A204.1 (cell line): ENCODE results near the gene ZXDC.

ENCODE experiments used
- FAIRE-seq: peaks from 2 replicates; lab custom pipeline; 2012; peaks lifted over from hg19 to GRCh38; lab: Jason Lieb, UNC

Gene ZXDC, protein sequence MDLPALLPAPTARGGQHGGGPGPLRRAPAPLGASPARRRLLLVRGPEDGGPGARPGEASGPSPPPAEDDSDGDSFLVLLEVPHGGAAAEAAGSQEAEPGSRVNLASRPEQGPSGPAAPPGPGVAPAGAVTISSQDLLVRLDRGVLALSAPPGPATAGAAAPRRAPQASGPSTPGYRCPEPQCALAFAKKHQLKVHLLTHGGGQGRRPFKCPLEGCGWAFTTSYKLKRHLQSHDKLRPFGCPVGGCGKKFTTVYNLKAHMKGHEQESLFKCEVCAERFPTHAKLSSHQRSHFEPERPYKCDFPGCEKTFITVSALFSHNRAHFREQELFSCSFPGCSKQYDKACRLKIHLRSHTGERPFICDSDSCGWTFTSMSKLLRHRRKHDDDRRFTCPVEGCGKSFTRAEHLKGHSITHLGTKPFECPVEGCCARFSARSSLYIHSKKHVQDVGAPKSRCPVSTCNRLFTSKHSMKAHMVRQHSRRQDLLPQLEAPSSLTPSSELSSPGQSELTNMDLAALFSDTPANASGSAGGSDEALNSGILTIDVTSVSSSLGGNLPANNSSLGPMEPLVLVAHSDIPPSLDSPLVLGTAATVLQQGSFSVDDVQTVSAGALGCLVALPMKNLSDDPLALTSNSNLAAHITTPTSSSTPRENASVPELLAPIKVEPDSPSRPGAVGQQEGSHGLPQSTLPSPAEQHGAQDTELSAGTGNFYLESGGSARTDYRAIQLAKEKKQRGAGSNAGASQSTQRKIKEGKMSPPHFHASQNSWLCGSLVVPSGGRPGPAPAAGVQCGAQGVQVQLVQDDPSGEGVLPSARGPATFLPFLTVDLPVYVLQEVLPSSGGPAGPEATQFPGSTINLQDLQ

DNA sequence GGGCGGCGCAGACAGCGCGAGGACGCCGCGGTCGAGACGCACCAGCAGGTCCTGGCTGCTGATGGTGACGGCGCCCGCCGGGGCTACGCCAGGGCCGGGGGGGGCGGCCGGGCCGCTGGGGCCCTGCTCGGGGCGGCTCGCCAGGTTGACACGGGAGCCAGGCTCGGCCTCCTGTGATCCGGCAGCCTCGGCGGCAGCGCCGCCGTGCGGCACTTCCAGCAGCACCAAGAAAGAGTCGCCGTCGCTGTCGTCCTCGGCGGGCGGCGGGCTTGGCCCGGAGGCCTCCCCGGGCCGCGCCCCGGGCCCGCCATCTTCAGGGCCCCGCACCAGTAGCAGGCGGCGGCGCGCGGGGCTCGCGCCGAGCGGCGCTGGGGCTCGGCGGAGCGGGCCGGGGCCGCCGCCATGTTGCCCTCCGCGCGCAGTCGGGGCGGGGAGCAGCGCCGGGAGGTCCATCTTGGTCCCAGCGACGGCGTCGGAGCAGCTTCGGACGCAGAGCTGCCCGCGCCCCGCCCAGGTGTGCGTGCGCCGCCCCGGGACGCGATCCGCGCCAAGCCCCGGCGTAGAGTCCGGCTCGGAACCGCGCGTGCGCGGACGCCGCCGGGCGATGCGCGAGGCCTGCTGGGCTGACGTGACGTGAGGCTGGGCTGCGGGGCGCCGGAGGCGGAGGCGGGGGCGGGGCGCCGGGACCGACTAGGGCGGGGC, at the start of gene ZXDC:
Gene ZXDC (minus strand): TSS at position 479 of the 702 bp plus-strand sequence. CDS start 26 bp downstream, at position 453.
- FAIRE-seq: no peak

GRCh38 chr3:126525091-126525852, 49.6 kb upstream of the ZXDC start:
- FAIRE-seq: no peak

DNA sequence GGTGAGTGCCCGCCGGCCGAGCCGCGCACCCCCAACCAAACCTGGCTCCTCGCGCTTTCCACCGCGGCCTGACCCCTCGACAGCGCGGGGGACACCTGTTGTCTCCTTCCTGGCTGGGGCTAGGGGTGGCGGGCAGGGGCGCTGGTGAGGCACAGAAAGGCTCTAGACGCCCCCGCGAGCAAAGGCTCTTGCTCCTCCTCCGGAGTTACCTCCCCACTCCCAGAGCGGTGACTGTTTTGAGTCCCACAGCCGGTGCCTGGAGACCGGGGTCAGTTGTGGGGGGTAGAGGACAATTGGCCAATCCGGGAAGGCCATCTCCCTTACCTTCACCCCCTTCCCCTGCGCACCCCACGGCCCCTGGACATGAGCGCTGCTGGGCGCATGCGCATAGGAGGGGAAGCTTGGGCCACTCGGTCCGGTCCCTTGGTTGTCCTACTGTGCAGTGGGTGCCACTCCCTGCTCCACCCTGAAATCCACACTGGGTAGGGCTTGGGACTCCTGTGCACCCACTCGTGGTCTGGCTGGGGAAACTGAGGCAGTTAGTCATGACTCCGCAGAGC, 48.8 kb upstream of the ZXDC start:
- no peak for FAIRE-seq

- no peak for FAIRE-seq
Observed at GRCh38 chr3:126523745-126524428, 48.2 kb upstream of the ZXDC start, which contains the start of gene CHST13. Gene CHST13 (plus strand): TSS chr3:126524155. CDS start chr3:126524333, 178 bp downstream.

DNA sequence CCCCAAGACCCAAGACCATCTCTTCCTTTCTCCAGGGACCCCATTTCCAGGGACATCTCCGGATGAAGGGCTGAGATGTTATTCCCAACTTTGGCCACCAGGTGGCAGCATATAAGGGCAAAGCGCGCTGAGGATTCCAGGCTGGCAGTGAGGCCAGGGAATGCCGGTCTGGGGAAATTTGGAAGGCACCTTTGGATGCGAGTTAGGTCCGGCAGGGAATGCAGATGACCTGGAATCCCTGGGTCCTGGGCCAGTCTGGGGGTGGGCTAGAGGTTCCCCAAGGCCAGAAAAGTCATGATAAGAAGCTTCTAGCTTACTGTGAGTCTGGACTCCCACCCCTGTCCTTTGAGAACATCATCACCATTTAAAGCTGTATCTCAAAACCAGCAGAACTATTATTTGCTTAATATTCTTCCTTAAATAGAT, 46.7 kb upstream of the ZXDC start:
- FAIRE-seq: no peak

- no peak for FAIRE-seq
Observed at GRCh38 chr3:126521122-126521891, 45.6 kb upstream of the ZXDC start.

- FAIRE-seq: no peak
Observed at GRCh38 chr3:126519506-126520455, 44.1 kb upstream of the ZXDC start.

GRCh38 chr3:126518779-126519177, 43.1 kb upstream of the ZXDC start:
- no peak for FAIRE-seq

GRCh38 chr3:126517986-126518778, 42.5 kb upstream of the ZXDC start:
- FAIRE-seq: no peak

- no peak for FAIRE-seq
Observed at GRCh38 chr3:126517291-126517951, 41.7 kb upstream of the ZXDC start, which contains the start of gene UROC1. Gene UROC1 (minus strand): TSS chr3:126517773. CDS start chr3:126517719, 54 bp downstream.

DNA sequence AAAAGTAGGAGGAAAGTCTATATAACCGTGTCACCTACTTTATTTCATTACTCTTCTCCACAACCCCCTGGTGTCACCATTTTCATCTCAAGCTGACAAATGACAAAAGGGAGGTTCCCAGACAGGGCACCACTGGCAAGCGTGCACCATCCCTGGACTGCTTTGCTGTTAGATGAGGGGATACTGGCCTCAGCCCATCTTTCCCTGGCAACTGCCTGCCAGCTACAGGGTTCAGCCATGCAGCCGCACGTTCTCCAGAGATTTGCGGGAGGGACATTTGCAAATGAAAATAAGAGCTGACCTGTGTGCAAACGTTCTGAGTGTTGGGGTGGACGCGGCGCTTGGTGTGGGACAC, 41.2 kb upstream of the ZXDC start:
- FAIRE-seq: no peak

DNA sequence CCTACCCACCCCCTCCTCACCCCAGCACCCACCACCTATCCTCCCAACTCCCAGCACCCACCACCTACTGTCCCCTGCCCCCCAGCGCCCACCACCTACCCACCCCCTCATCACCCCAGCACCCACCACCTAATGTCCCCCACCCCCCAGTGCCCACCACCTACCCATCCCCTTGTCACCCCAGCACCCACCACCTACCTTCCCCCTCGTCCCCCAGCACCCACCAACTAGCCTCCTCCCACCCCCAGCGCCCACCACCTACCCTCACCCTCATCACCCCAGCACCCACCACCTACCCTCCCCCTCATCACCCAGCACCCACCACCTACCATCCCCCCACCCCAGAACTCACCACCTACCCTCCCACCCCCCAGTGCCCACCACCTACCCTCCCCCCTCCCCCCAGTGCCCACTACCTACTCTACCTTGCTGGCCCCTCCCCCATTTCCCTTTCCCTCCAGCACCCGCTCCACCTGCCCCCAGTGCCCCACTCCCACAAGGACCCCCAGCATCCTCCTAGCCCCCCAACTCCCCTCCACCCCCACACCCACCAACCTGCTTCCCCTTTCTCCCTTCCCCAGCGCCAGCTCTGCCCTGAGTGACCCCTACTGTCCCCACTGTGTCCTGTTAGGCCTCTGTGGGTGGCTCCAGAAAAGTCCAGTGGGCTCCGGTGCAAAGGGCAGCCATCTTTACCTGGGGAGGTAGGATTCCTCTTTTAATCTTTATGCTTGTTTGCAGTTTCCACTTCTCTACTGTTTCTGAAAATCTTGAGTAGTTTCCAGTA, 40.7 kb upstream of the ZXDC start:
- FAIRE-seq: no peak

DNA sequence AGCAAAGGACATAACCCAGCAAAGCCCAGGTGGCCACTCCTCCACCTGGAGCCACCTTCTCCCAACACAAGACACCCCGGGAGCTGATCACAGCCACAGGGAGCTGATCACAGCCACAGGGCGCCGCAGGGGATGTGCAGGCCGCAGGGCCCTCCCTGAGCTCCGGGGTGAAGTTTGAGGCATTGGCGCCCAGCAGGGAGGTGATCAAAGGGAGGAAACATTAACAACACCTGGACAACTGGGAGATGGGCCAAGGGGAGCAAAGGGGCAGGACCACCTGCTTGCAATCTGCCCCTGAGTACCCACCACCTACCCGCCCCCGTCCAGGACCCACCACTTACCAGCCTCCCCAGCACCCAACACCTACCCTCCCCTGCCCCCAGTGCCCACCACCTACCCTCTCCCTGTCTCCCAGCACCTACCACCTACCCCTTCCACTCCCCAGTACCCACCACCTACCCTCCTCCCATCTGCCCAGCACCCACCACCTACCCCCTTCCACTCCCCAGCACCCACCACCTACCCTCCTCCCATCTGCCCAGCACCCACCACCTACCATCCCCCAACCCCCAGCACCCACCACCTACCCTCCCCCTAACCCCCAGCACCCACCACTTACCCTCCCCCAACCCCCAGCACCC, 39.5 kb upstream of the ZXDC start:
- no peak for FAIRE-seq

DNA sequence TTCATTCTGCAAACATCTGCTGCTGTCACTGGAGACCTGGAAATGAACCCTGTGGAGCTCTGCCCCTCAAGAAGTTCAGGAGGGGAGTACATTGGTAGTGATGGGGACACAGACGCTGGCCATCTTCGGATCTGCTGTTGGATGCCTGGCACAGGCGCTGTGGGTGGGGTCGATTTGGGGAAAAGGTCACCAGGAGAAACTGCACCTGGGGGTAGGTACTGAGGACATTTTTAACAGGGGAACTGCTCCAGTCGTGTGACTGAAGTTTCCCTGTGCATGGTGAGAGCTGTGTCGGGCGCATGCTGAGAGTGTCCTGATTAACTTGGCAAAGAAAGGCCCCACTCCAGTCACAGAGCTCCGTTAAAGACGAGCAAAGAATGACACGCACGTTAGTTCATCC, 38.5 kb upstream of the ZXDC start:
- FAIRE-seq: no peak

DNA sequence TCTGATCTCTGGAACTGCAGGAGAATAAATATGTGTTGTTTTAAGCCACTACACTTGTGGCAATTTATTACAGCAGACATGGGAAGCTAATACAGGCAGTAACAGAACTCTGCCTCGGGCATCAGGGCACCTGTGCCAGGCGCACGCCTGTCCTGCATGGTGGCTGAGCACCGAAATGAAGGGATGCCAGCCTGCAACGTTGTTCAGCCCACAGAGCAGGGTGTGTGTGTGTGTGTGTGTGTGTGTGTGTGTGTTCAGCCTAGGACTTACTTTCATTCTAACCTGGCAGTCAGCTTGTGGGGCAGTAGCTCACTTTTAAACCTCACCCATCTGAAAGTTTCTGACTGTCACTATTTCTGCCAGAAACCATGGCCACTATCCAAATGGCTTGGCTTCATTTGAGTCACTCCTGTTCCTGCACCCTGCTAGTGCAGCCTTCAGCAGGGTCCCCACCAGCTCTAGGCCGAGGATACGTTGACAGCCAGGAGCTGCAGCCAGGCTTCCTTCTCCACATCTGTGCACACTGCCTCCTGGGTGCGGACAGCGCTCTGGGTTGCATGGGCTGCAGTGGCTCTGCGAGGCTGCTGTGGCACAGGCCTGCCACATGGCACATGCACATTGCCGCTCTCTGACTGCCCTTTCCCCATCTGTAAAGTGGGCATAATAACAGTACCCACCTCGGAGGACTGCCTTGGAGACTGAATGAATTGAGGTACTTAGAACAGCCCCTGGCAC, 37.4 kb upstream of the ZXDC start:
- no peak for FAIRE-seq
